GM12878 (cell line): ENCODE measurements around the gene GALNTL6.

Source experiments
- ATF3 ChIP-seq: IDR thresholded peaks from 2 replicates; pipeline ENCODE4 v1.6.1; 2011; ENCODE audit warnings: low read depth, mild to moderate bottlenecking, low read length, moderate library complexity, borderline replicate concordance; ENCODE audit errors: extremely low read depth
- CHD2 ChIP-seq: IDR thresholded peaks from 2 replicates; pipeline ENCODE4 v1.6.1; 2011; ENCODE audit warnings: low read depth, low read length, improper control_type of control experiment, borderline replicate concordance
- CREB1 ChIP-seq: IDR thresholded peaks from 2 replicates; pipeline ENCODE4 v1.6.1; 2012; ENCODE audit warnings: low read depth, mild to moderate bottlenecking, inconsistent platforms
- CTCF ChIP-seq, 3 experiments: IDR thresholded peaks in 2 of 3; conservative IDR thresholded peaks in 1 of 3; 2 replicates each; pipeline ENCODE4 v1.5.1; 2011; ENCODE audit warnings: low read depth in 3 of 3, low read length in 3 of 3, mild to moderate bottlenecking in 3 of 3, control low read depth in 2 of 3, moderate library complexity in 2 of 3, inconsistent platforms in 1 of 3, mixed read lengths in 1 of 3; ENCODE audit not compliant: control insufficient read depth in 2 of 3, insufficient read depth in 1 of 3; ENCODE audit errors: extremely low read depth in 1 of 3
- RCOR1 ChIP-seq: conservative IDR thresholded peaks from 2 replicates; pipeline ENCODE4 v1.6.1; 2012; ENCODE audit warnings: low read depth, low read length, improper control_type of control experiment
- RFX5 ChIP-seq: IDR thresholded peaks from 2 replicates; pipeline ENCODE4 v1.6.1; 2011; ENCODE audit warnings: low read depth, low read length, improper control_type of control experiment
- YY1 ChIP-seq: IDR thresholded peaks from 2 replicates; pipeline ENCODE4 v1.6.1; 2011; ENCODE audit warnings: low read depth, mild to moderate bottlenecking, low read length
- TF ChIP-seq, protein P1 (sequence below): fragments of 450-650 bp; IDR thresholded peaks from 2 replicates; pipeline ENCODE4 v1.6.1; 2017; ENCODE audit warnings: low read depth, mild to moderate bottlenecking, moderate library complexity

DNA sequence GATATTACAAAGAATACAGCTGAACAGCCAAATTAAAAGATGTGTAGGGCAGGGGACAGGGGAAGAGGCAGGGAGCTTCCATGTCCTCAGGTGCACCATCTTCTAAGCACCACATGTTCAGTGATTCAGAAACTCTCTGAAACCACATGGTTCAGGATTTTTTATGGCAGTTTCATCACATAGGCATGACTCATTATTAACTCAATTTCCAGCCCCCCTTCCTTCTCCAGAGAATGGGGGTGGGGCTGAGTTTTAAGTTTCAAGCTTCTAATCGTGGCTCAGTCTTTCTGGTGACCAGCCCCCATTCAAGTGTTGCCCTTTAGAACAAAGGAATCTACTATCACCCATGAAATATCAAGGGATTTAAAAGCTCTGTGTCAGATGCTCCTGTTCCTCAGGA, 1037.6 kb downstream of the GALNTL6 start:
- TF ChIP-seq RCOR1 (no peak), RFX5 (no peak), CTCF (IDR thresholded peaks at IDR 0.05 in 2 of 3, conservative IDR thresholded peaks at IDR 0.05 in 1 of 3; ENCODE audit: control insufficient read depth in 2 of 3, extremely low read depth in 1 of 3, insufficient read depth in 1 of 3, low read depth in 3 of 3, low read length in 3 of 3) (no peak), ATF3 (no peak), CREB1 (no peak), YY1 (no peak), CHD2 (no peak)
- TF ChIP-seq, protein P1, sequence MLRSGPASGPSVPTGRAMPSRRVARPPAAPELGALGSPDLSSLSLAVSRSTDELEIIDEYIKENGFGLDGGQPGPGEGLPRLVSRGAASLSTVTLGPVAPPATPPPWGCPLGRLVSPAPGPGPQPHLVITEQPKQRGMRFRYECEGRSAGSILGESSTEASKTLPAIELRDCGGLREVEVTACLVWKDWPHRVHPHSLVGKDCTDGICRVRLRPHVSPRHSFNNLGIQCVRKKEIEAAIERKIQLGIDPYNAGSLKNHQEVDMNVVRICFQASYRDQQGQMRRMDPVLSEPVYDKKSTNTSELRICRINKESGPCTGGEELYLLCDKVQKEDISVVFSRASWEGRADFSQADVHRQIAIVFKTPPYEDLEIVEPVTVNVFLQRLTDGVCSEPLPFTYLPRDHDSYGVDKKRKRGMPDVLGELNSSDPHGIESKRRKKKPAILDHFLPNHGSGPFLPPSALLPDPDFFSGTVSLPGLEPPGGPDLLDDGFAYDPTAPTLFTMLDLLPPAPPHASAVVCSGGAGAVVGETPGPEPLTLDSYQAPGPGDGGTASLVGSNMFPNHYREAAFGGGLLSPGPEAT = no peak
